GM23248 (cell line): ENCODE data around the gene TRIM44. TPM values are rescaled to one million over a fixed set of nuclear protein-coding genes. Genes with fewer than 3 reads are reported as not detected.

Experiments used
- DNase-seq: peaks from one replicate; pipeline ENCODE4 v3.0.0-alpha.2; 2015
- H2AFZ ChIP-seq: fragments of 200-600 bp; sonication (generic); 2 replicates; pipeline ENCODE4 v1.6.1; 2016; ENCODE audit warnings: antibody characterized with exemption
- H3F3A ChIP-seq: fragments of 200-600 bp; sonication (generic); 2 replicates; pipeline ENCODE4 v1.6.1; 2016; ENCODE audit warnings: mild to moderate bottlenecking, antibody characterized with exemption, mixed run types; ENCODE audit not compliant: insufficient read depth
- H3K27ac ChIP-seq: fragments of 200-600 bp; sonication (generic); 2 replicates; pipeline ENCODE4 v1.5.1; 2016; ENCODE audit warnings: mild to moderate bottlenecking
- H3K27me3 ChIP-seq: fragments of 200-600 bp; sonication (generic); replicated peaks from 2 replicates; pipeline ENCODE4 v1.6.1; 2016; ENCODE audit warnings: mild to moderate bottlenecking; ENCODE audit not compliant: insufficient read depth
- H3K36me3 ChIP-seq: fragments of 200-600 bp; sonication (generic); 2 replicates; pipeline ENCODE4 v1.6.1; 2016; ENCODE audit warnings: low read depth, mild to moderate bottlenecking
- H3K4me1 ChIP-seq: fragments of 200-600 bp; sonication (generic); 2 replicates; pipeline ENCODE4 v1.6.1; 2016; ENCODE audit warnings: mild to moderate bottlenecking; ENCODE audit not compliant: insufficient read depth
- H3K4me2 ChIP-seq: fragments of 200-600 bp; sonication (generic); one replicate; pipeline ENCODE4 v1.6.1; 2016; ENCODE audit warnings: mild to moderate bottlenecking; ENCODE audit not compliant: unreplicated experiment
- H3K4me3 ChIP-seq: fragments of 200-600 bp; sonication (generic); 2 replicates; pipeline ENCODE4 v1.5.1; 2016; ENCODE audit warnings: mild to moderate bottlenecking
- H3K79me2 ChIP-seq: fragments of 200-600 bp; sonication (generic); 2 replicates; pipeline ENCODE4 v1.6.1; 2016; ENCODE audit warnings: mild to moderate bottlenecking; ENCODE audit not compliant: insufficient read depth
- H3K9ac ChIP-seq: fragments of 200-600 bp; sonication (generic); 2 replicates; pipeline ENCODE4 v1.6.1; 2016; ENCODE audit warnings: mild to moderate bottlenecking
- H3K9me2 ChIP-seq: fragments of 200-600 bp; sonication (generic); 2 replicates; pipeline ENCODE4 v1.6.1; 2016; ENCODE audit warnings: mixed run types, mild to moderate bottlenecking, moderate library complexity; ENCODE audit not compliant: insufficient read depth
- H3K9me3 ChIP-seq: fragments of 200-600 bp; sonication (generic); one replicate; pipeline ENCODE4 v1.6.1; 2017; ENCODE audit warnings: low read depth
- H4K20me1 ChIP-seq: fragments of 200-600 bp; sonication (generic); 2 replicates; pipeline ENCODE4 v1.6.0; 2016; ENCODE audit not compliant: insufficient read depth
- EZH2 ChIP-seq: fragments of 200-600 bp; sonication (generic); IDR thresholded peaks from 2 replicates; pipeline ENCODE4 v1.6.1; 2018; ENCODE audit warnings: antibody characterized with exemption, mild to moderate bottlenecking; ENCODE audit not compliant: insufficient read depth, poor library complexity, severe bottlenecking
- EZH2phosphoT487 ChIP-seq: fragments of 200-600 bp; sonication (generic); IDR thresholded peaks from 2 replicates; pipeline ENCODE4 v1.6.1; 2018; ENCODE audit warnings: antibody characterized with exemption, moderate library complexity, mild to moderate bottlenecking, low read depth; ENCODE audit not compliant: insufficient read depth
- WGBS, 2 experiments: methylation state at CpG; one replicate each; pipeline ENCODE4 v1.1.6; 2015 to 2017; ENCODE audit warnings: low lambda C conversion rate in 2 of 2, low coverage in 1 of 2; ENCODE audit errors: missing lambda C conversion rate in 2 of 2; 5-methylcytosine and 5-hydroxymethylcytosine counted together
- in situ Hi-C: fragments of 300-500 bp; cut with MboI; formaldehyde crosslinking; loops from 2 replicates; pipeline ENCODE4 v1.15.0; 2020
- polyA plus RNA-seq: library from polyadenylated mRNA; unstranded; fragments of >200 nt; fragmentation: Nextera tagmentation; extraction: Ambion mirVana; gene quantifications from 2 replicates; pipeline ENCODE4 v1.2.1, GENCODE V29; 2016
- total RNA-seq: library from RNA; depleted of rRNA; stranded (reverse); fragments of >200 nt; shearing (Covaris generic); gene quantifications from 2 replicates; pipeline ENCODE4 v1.2.3, GENCODE V29; 2014

Gene TRIM44
- total and polyA plus RNA-seq, 2 experiments from 2014 or later, result 32.2 to 37.1 TPM

DNA sequence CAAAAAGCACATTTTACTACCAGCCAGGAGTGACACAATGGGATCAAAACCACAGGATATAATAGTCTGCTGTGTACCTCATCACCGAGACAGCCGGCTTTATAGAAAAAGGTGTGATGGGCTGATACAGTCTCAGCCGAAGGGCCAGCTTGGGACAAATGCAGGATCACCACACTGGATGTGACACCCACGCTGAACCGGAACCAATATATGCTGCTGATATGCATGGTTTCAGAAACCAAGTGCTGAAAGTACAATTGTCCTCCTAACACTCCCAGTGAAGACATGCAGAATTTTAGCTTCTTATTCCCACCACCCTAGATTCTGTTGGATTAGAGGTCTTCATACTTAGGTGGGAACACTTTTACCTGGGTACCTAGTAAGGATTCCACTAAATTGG lies 184.3 kb downstream of the TRIM44 start:
- WGBS, 2 experiments, result 72 to 73% methylated on average over 5 of the region's 5 CpGs
- Histone ChIP-seq H3K79me2 (no peaks in the 10 kb centered on the region), H4K20me1 (no peaks in the 10 kb centered on the region), H3K4me1 (no peaks in the 10 kb centered on the region), H2AFZ (no peak overlapping the region), H3K27me3 (peaks cover 35% of the 10 kb centered on the region), H3K4me2 (no peak overlapping the region), H3K4me3 (no peak overlapping the region), H3K9ac (no peak overlapping the region), H3F3A (no peaks in the 10 kb centered on the region), H3K9me3 (no peaks in the 10 kb centered on the region), H3K36me3 (no peaks in the 10 kb centered on the region), H3K27ac (no peak overlapping the region), H3K9me2 (no peaks in the 10 kb centered on the region)
- DNase-seq, result no peak
- no peak for TF ChIP-seq EZH2
- no peak for TF ChIP-seq EZH2phosphoT487
- in situ Hi-C loops, result no loop called here

DNA sequence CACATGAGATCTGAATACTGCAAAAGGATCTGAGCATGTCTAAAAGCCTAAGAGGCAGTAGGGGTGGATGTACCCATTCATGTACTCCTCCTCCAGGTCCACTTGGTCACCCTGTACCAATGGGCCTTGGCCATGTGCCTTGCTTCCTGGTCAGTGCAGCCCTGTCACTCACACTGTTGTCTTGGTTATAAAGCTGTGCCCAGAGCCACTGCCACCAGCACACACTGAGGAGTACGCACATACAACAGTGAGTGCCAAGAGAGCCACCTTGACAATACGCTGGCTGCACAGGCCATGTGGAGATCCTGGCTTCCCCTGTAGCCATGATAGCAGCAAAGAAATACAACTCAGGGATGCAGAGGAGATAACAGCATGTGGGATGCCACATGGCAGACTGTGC lies 184.9 kb downstream of the TRIM44 start:
- no peaks in the 10 kb centered on the region for H4K20me1 ChIP-seq
- H3F3A ChIP-seq, result no peaks in the 10 kb centered on the region
- no peaks in the 10 kb centered on the region for H3K9me2 ChIP-seq

DNA sequence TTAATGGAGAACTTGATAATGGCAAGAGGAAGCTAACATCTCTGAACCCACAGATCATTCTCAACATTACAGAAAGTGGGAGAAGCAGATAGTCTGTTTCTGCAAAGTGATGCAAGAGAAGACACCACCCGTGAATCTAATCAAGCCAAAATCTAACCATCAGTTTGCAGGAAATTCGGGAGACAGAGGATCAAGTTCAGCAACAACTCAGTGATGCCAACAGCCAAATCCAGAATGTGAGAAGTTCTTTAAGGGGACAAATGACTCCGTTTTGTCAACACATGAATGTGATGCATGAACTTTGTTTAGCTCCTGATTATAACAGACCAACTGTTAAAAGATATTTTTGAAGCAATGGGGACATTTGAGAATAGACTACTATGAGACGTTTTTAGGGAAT lies 186.0 kb downstream of the TRIM44 start:
- no peaks in the 10 kb centered on the region for H3K79me2 ChIP-seq
- H3F3A ChIP-seq, result no peaks in the 10 kb centered on the region
- no peaks in the 10 kb centered on the region for H3K36me3 ChIP-seq
- no peaks in the 10 kb centered on the region for H3K4me1 ChIP-seq
- H4K20me1 ChIP-seq, result no peaks in the 10 kb centered on the region
- in situ Hi-C loops, result no loop called here
- H3K4me3 ChIP-seq, result no peak overlapping the region
- H3K4me2 ChIP-seq, result no peak overlapping the region
- DNase-seq, result no peak
- peaks cover 31% of the 10 kb centered on the region for H3K27me3 ChIP-seq
- no peaks in the 10 kb centered on the region for H3K9me3 ChIP-seq
- TF ChIP-seq EZH2 (no peak), EZH2phosphoT487 (no peak)
- no peaks in the 10 kb centered on the region for H3K9me2 ChIP-seq
- no peak overlapping the region for H2AFZ ChIP-seq
- no peak overlapping the region for H3K9ac ChIP-seq
- H3K27ac ChIP-seq, result no peak overlapping the region
- 16% methylated on average over 4 of the region's 4 CpGs for whole genome bisulfite sequencing, 2 experiments

More for the DNA sequence above, 184.9 kb downstream of the TRIM44 start:
- H3K4me2 ChIP-seq, result no peak overlapping the region
- no peaks in the 10 kb centered on the region for H3K36me3 ChIP-seq
- H3K27ac ChIP-seq, result no peak overlapping the region
- WGBS, 2 experiments, result 70% methylated on average over 2 of the region's 2 CpGs
- peaks cover 35% of the 10 kb centered on the region for H3K27me3 ChIP-seq
- no peaks in the 10 kb centered on the region for H3K9me3 ChIP-seq
- TF ChIP-seq EZH2phosphoT487, result no peak
- no peak for TF ChIP-seq EZH2
- H3K9ac ChIP-seq, result no peak overlapping the region
- no peak overlapping the region for H2AFZ ChIP-seq
- H3K79me2 ChIP-seq, result no peaks in the 10 kb centered on the region
- in situ Hi-C loops, result no loop called here
- no peak for DNase-seq
- H3K4me1 ChIP-seq, result no peaks in the 10 kb centered on the region
- no peak overlapping the region for H3K4me3 ChIP-seq

DNA sequence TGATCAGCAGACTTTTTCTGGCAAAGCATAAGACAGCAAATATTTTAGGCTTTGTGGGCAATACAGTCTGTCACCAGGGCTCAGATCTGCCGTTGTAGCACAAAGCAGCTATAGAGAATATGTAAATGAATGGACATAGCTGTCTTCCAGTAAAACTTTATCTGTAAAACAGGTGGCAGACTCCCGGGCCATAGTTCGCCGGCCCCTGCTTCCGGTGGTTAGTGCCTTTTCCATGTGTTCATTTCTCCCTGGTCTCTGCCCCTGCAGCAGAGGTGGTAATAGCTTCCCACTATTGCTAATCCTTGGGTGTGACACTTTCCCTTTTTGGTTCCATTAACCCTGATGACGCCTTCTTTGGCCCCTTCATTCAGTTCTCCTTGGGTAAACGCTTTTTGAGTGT lies 187.6 kb downstream of the TRIM44 start:
- Histone ChIP-seq H3K27ac (no peak overlapping the region), H3K36me3 (no peaks in the 10 kb centered on the region), H3K9me3 (no peaks in the 10 kb centered on the region), H3K9me2 (no peaks in the 10 kb centered on the region), H3K79me2 (no peaks in the 10 kb centered on the region), H3K4me2 (no peak overlapping the region), H3K27me3 (peaks cover 19% of the 10 kb centered on the region), H3K4me3 (no peak overlapping the region), H4K20me1 (no peaks in the 10 kb centered on the region), H3F3A (no peaks in the 10 kb centered on the region), H3K4me1 (no peaks in the 10 kb centered on the region), H2AFZ (no peak overlapping the region), H3K9ac (no peak overlapping the region)
- DNase-seq, result no peak
- 65 to 71% methylated on average over 7 of the region's 7 CpGs for WGBS, 2 experiments
- no peak for TF ChIP-seq EZH2
- no peak for TF ChIP-seq EZH2phosphoT487
- in situ Hi-C loops, result no loop called here

DNA sequence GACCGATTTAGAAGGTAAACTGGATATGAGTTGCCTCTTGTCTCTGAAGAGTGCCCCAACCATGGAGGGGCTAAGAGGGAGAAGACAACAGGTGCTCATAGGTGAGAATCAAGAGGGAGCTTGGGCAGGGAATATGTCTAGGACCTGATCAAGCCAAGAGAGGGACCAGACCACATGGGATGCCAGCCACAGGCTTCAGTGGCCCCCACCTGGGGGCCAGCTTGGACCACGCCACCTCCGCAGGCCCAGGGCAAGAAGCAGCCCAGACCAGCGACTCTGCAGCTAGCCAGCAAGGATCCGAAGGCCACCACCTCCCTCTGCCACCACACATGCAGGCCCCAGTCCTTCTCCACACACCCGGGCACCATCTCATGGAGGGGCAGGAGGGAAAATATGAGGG lies 188.8 kb downstream of the TRIM44 start:
- Histone ChIP-seq H3K27me3 (peaks cover 18% of the 10 kb centered on the region), H3K9me2 (no peaks in the 10 kb centered on the region), H3F3A (no peaks in the 10 kb centered on the region), H3K4me1 (no peaks in the 10 kb centered on the region), H3K4me2 (no peak overlapping the region), H3K9ac (no peak overlapping the region), H3K79me2 (no peaks in the 10 kb centered on the region), H3K9me3 (no peaks in the 10 kb centered on the region), H3K27ac (no peak overlapping the region), H3K4me3 (no peak overlapping the region), H4K20me1 (no peaks in the 10 kb centered on the region), H2AFZ (no peak overlapping the region), H3K36me3 (no peaks in the 10 kb centered on the region)
- WGBS, 2 experiments, result 77 to 87% methylated on average over 5 to 6 of the region's 6 CpGs
- in situ Hi-C loops, result no loop called here
- DNase-seq, result no peak
- TF ChIP-seq EZH2phosphoT487 (no peak), EZH2 (no peak)
